Measurements from ENCODE around the gene ATXN7L1.

Gene ATXN7L1

DNA sequence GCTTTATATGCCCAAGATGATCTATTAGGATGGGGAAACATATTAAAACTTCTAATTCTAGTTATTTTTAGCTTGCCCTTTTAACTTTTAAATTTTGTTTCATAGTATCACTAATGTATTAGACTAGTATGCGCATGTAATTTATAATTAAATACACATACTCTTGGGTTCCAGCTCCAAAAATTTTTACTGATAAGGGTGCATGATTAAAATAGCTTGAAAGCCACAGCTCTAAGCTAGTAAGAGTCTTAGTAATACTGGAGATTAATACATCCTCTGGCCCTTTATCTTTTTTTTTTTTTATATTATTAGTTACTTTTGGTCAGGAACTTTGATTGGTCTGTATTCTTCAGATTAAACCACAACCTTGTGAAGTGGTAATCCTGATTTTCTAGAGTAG lies 53.6 kb downstream of the ATXN7L1 start:
- no peak for DNase-seq

GRCh38 chr7:105821527-105821926 lies 54.9 kb downstream of the ATXN7L1 start:
- no peak for DNase-seq

GRCh38 chr7:105820363-105821066 lies 55.9 kb downstream of the ATXN7L1 start:
- DNase-seq: no peak

DNA sequence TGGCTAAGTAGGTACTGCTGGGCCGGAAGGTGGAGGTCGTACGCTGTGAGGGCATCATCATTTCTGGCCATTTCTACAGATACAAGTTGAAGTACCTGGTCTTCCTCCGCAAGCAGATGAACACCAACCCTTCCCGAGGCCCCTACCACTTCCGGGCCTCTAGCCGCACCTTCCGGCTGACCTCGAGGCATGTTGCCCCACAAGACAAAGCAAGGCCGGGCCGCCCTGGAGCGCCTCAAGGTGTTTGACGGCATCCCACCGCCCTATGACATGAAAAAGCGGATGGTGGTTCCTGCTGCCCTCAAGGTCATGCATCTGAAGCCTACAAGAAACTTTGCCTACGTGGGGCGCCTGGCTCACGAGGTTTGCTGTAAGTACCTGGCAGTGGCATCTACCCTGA lies 56.8 kb downstream of the ATXN7L1 start:
- DNase-seq: no peak

DNA sequence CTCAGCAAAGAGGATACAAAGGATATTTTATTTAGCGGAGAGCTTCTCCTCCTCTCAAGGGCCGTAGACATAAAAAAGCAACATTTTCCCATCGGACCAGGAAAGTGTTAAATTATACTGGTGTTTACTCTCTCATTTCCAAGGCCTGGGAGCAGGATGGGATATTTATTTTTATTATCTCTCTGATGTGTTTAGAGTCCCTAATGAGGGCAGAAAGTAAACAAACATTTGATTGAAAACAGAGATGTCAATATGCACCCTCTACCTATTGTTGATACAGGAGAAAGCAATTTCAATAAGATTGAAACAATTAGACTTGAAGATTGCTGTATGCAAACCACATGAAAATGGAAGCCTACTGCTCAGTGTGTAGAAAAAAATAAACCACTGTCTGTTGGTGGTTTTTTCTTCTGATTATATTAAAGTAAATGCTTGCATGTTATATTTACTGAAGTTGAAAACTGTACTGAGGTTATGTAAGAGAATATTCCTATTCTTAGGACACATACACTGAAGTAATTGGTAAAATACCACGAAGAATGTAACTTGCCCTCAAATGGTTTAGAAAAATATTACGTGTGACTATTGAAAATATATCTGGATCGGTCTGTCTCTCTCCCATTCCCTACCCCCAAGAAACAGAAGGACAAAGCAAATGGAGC lies 59.3 kb downstream of the ATXN7L1 start:
- DNase-seq: no peak

- no peak for DNase-seq
These were observed 60.0 kb downstream of the ATXN7L1 start for GRCh38 chr7:105816266-105816843.

- no peak for DNase-seq
These were observed 60.8 kb downstream of the ATXN7L1 start for GRCh38 chr7:105815576-105815975.

DNA sequence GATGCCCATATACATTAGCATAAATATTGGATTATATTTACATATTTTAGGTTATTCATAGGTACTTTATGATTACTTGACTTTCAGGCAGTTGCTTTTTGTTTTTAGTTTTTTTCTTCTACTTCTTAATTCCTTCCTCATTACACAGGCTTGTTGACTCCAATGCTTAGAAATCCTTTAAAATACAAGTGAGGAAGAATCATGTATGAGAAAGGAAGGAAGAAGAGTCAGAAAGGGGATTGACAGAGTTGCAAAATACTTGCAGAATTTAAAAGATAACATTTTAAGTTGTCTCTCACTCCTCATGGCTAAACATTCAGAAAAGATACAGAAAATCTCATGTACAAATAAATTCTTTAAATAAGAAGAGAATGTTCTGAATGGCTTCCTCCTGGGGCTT lies 61.9 kb downstream of the ATXN7L1 start:
- no peak for DNase-seq

- no peak for DNase-seq
These were observed 65.1 kb downstream of the ATXN7L1 start for GRCh38 chr7:105811189-105811847.

- no peak for DNase-seq
These were observed 65.8 kb downstream of the ATXN7L1 start for GRCh38 chr7:105810556-105810955.

DNA sequence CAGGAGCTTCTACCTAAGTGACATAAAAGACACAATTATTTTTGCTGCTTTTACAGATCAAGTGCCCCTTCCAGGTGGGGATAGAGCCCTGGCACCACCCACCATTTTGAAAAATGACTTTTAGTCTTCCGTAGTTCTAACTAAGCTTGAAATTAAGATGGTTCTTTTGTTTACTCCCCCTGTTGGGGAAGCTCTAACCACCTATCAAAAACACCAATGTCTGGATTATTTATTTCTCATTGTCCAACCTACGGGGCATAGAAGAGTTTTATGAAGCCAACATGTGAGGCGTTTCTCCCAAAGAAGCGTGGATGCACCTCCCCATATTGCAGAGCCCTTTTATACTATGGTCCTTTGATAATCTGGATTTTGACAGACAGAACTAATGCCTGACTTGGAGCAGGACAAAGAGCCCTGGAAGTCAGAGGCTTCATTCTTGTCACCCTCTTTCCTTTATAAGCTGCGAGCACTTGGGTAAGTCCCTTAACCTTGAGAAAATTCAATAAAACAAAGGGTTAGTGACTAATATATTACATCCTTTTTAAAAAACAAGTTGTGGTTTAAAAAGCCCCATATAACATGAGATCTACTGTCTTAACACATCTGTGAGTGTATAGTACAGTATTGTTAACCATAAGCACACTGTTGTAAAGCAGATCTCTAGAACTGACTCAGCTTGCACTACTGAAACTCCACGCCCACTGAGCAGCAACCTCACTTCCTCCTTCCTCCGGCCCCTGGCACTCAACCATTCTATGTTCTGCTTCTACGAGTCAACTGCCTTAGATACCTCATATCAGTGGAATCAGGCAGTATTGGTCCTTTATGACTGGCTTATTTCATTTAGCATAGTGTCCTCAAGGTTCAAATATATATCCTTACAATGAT lies 67.5 kb downstream of the ATXN7L1 start:
- DNase-seq: no peak

DNA sequence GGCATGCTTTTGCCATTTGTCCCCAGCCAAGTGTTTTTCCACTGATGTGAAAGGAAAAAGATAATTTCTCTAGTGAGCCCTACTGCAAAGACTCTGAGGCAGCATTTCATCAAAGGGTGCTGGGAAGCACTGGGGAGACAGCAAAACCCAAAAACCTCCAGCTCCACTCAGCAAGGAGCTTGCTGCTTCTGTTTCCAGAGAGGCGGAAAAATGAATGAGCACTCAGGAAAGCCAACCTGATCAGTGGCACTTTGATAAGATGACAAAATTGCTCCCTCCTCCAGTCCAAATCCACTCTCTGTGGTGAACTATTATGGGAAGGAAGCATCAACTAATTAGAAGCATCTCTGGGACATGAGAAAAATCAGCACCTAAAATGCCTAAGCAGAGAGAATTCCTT lies 68.2 kb downstream of the ATXN7L1 start:
- DNase-seq: no peak

DNA sequence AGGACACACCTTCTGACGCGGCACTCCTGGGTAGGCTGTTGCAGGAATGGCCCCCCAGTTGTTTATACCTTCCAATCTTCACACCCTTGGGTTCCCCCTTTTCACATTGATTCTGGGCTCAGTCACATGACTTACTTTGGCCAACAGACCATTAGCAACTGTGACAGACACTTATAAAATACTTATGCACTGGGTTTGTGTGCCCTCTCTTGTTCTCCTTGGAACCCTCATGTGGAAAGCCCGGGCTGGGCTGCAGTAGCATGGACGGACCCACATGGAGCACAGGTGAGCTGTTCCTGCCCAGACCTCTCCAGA lies 69.0 kb downstream of the ATXN7L1 start:
- DNase-seq: no peak

GRCh38 chr7:105806592-105807447 lies 69.6 kb downstream of the ATXN7L1 start:
- no peak for DNase-seq

- no peak for DNase-seq
These were observed 70.9 kb downstream of the ATXN7L1 start for GRCh38 chr7:105805447-105806019.

GRCh38 chr7:105803429-105803736 lies 73.0 kb downstream of the ATXN7L1 start:
- DNase-seq: no peak

DNA sequence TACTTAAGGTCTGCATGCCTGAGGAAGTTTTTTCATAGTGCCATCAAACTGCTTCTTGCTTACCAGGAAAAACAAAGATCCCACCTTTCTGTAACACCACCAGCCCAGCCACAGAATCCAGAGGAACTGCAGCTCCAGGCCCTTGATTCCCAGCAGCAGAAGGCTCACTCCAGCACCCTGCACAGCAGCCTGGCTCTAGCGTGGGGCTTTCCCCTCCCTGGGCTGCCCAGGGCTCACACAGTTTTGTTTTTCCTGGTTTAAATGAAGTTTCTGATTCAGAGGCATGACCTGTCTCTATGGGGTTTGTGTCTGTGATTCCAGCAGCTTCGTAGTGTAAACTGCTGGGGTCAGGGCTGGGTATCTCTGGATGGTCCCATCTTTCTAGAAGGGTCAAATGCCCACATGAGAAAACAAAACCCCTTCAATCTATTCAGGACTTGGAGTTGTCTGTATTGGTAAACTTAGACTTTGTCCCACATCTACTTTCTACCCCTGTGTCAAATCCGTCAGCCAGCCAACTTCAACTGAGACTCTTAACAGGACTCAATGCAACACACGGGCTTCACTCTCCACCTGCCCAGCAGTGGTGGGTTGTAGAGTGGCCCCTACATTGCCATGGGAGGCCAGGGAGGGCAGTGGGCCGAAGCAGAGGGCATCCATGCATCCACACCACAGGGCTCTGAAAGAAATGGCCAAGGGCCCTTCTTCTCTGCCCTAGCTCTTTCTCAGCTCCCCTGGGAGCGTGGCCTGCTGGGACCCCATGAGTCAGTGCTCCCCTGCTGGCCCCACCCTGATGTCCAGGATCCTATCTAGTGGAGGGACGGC lies 73.6 kb downstream of the ATXN7L1 start:
- DNase-seq: no peak

DNA sequence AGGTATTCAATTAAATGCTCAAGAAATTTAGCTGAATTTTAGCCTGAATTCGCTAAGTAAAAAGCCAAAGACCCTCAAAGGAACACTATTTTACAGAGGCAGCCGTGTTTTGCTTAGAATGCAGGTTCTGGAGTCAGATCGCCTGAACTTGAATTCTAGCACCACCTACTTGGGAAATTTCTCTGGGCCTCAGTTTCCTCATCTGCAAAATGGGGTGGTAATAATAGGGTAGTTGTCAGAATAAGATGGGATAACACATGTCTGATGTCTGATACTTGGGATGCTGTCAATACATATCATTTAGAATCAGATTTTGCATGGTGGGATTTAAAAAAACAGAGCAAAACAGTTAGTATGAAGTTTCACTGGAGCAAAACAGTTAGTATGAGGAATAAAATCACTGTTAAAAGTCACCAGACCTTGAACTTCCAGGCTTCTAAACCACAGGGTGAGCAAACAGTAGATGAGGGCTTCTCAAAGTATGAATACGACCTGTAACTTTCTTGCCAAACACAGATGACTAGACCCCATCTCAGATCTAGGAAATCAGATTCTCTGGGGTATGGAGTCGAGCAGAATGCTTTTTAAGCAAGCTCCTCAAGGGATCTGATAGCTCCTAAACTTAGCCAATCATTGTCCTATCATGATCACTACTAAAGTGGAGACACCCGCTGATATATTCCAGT lies 75.4 kb downstream of the ATXN7L1 start:
- DNase-seq: no peak

- DNase-seq: no peak
These were observed 76.0 kb downstream of the ATXN7L1 start for GRCh38 chr7:105800442-105800841.

GRCh38 chr7:105799677-105800076 lies 76.7 kb downstream of the ATXN7L1 start:
- DNase-seq: no peak

Measured in DMS153 (cell line).